Prostate gland (tissue), 2 donors: ENCODE measurements around the gene C6orf89.

Experiments
- CTCF ChIP-seq, 4 experiments: fragments of 200-600 bp in 2 of 4; fragments of 450-650 bp in 2 of 4; sonication (generic) in 2 of 4; IDR thresholded peaks; 1 replicate in 3 of 4; 2 replicates in 1 of 4; pipeline ENCODE4 v1.5.1; 2016 to 2019; ENCODE audit warnings: antibody characterized with exemption in 4 of 4, mild to moderate bottlenecking in 2 of 4, moderate library complexity in 2 of 4
- POLR2A ChIP-seq: fragments of 450-650 bp; IDR thresholded peaks from one replicate; pipeline ENCODE4 v1.6.1; 2016; ENCODE audit warnings: antibody characterized with exemption, mild to moderate bottlenecking
- POLR2AphosphoS5 ChIP-seq: sonication (generic); formaldehyde crosslinking; IDR thresholded peaks from one replicate; pipeline ENCODE4 v1.6.1; 2017; ENCODE audit warnings: antibody characterized with exemption

GRCh38 chr6:36933519-36933918 lies 47.8 kb downstream of the C6orf89 start:
- TF ChIP-seq POLR2A (no peak), CTCF (IDR thresholded peaks at IDR 0.05) (no peak), POLR2AphosphoS5 (no peak)
